ENCODE data around the gene DCUN1D2. TPM values are rescaled to one million over a fixed set of nuclear protein-coding genes. Genes with fewer than 3 reads are reported as not detected.

Gene DCUN1D2
- total RNA-seq, 4 donors from 2014 or later, result 45.1 to 63.6 (median 56.0) TPM

DNA sequence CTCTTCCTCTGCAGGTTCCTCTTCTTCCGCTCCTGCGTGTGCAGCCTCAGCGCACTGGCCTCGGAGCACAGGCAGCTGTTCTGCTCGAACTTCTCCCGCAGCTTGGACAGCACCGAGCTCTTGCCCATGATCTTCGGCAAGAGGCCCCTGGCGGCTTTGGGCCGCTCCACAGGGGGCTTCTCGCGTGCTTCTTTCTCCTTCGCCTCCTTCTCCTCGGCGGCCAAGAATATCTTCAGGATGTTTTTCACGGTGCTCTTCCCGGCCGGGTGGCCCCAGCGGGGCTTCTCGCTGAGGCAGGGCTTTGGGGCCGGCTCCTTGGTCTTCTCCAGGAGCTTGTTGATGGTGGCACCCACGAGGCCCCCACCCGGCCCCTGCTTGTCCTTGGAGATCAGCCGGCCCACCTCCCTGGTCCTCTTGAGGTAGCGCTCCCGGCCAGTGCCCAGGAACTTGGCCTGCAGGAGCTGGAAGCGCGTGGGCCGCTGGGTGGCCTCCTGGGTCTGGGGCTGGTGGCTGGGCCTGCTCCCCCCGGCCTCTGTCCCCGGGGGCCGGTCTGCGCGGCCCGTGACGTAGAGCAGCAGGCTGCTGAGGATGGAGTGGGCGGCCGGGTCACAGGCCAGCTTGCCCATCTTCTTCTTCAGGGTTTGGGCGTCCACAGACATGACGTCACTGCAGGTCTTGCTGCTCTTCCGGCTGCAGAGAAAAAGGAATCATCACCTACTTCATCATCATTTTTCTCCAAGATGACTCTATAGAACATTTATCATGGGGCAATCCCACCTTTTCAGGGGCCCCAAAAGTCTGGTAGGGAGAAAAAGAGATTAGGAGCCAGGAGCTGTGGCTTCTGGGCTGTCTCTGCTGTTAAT lies 82.7 kb downstream of the DCUN1D2 start:
- Histone ChIP-seq H3K9me3 (no peaks in the 10 kb centered on the region), H3K4me3 (peak overlapping the region; percentile 54 to 76 (median 64)), H3K4me1 (peaks cover 62 to 67% of the 10 kb centered on the region in 2 donors), H3K27me3 (no peaks in the 10 kb centered on the region), H3K36me3 (peaks cover 0 to 41% of the 10 kb centered on the region in 2 donors), H3K27ac (peak overlapping the region; percentile 99 to 100 (median 100))
- peak in 1 of 2 donors; percentile 51 for DNase-seq
- no peak for ATAC-seq
- intact Hi-C loops (cut with DNase I; ENCODE audit: low total_unique reads), result no loop called here
- TF ChIP-seq POLR2A (IDR thresholded peaks at IDR 0.05), result no peak
- TF ChIP-seq, protein P1, sequence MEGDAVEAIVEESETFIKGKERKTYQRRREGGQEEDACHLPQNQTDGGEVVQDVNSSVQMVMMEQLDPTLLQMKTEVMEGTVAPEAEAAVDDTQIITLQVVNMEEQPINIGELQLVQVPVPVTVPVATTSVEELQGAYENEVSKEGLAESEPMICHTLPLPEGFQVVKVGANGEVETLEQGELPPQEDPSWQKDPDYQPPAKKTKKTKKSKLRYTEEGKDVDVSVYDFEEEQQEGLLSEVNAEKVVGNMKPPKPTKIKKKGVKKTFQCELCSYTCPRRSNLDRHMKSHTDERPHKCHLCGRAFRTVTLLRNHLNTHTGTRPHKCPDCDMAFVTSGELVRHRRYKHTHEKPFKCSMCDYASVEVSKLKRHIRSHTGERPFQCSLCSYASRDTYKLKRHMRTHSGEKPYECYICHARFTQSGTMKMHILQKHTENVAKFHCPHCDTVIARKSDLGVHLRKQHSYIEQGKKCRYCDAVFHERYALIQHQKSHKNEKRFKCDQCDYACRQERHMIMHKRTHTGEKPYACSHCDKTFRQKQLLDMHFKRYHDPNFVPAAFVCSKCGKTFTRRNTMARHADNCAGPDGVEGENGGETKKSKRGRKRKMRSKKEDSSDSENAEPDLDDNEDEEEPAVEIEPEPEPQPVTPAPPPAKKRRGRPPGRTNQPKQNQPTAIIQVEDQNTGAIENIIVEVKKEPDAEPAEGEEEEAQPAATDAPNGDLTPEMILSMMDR (IDR thresholded peaks at IDR 0.05 in 4 of 5, conservative IDR thresholded peaks at IDR 0.05 in 1 of 5), result no peak
- in situ Hi-C loops (cut with MboI; ENCODE audit: low sequenced_read_pairs in 4 of 4), result no loop called here

DNA sequence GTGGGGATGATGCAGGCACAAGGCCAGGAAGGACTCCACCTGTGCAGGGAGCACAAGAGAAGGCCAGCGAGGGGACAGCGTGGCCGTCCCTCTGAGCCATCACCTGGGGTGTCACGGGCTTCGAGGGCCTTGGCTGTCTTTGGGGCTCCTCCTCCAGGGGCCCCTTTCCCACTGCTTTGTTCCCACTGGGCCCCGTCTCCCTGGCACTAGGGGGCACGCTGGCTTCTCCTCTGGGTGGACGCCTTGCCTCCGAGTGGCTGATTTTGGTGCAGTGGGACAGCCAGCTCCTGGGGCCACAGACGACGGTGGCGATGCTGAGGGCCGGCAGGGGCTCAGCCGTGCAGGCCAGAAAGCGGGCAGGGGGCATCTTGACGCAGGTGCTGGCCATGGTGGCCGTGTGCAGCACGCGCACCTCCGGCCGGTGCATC lies 83.4 kb downstream of the DCUN1D2 start:
- Histone ChIP-seq H3K36me3 (peaks cover 0 to 41% of the 10 kb centered on the region in 2 donors), H3K27ac (peak overlapping the region; percentile 99 to 100 (median 100)), H3K9me3 (no peaks in the 10 kb centered on the region), H3K27me3 (no peaks in the 10 kb centered on the region), H3K4me1 (peaks cover 68 to 69% of the 10 kb centered on the region in 2 donors), H3K4me3 (peak overlapping the region; percentile 51 to 68 (median 58))
- DNase-seq (no peak), ATAC-seq (no peak)
- no peak for TF ChIP-seq POLR2A (IDR thresholded peaks at IDR 0.05)
- TF ChIP-seq, protein P1 (IDR thresholded peaks at IDR 0.05 in 4 of 5, conservative IDR thresholded peaks at IDR 0.05 in 1 of 5), result no peak
- intact Hi-C loops (cut with DNase I; ENCODE audit: low total_unique reads) (no loop called here), in situ Hi-C loops (cut with MboI; ENCODE audit: low sequenced_read_pairs in 4 of 4) (no loop called here)

- Histone ChIP-seq H3K9me3 (no peaks in the 10 kb centered on the region), H3K4me1 (peaks cover 67 to 69% of the 10 kb centered on the region in 2 donors), H3K27ac (peak overlapping the region; percentile 99 to 100 (median 100)), H3K27me3 (no peaks in the 10 kb centered on the region), H3K4me3 (peak overlapping the region; percentile 51 to 68 (median 58)), H3K36me3 (peaks cover 0 to 41% of the 10 kb centered on the region in 2 donors)
- TF ChIP-seq, protein P1 (IDR thresholded peaks at IDR 0.05 in 4 of 5, conservative IDR thresholded peaks at IDR 0.05 in 1 of 5), result no peak
- TF ChIP-seq POLR2A (IDR thresholded peaks at IDR 0.05), result peak in 1 of 2 donors; percentile 12
- intact Hi-C loops (cut with DNase I; ENCODE audit: low total_unique reads), result no loop called here
- DNase-seq, result peak in 1 of 2 donors; percentile 30
- no peak for ATAC-seq
- in situ Hi-C loops (cut with MboI; ENCODE audit: low sequenced_read_pairs in 4 of 4), result no loop called here
These were observed 84.0 kb downstream of the DCUN1D2 start for GRCh38 chr13:113406321-113407102.

Other genes with a start within 250 kb of the DCUN1D2 start
- gene LAMP1, start 193.5 kb downstream of the DCUN1D2 start, total RNA-seq, result 10 to 100 TPM; 36.4 to 80.9 (median 66.9) TPM
- gene GRTP1, start 126.6 kb downstream of the DCUN1D2 start, total RNA-seq, result 1 to 10 TPM; 2.6 to 8.8 (median 6.0) TPM
- 100 to 1,000 TPM; 224 to 354 (median 295) TPM for gene ADPRHL1, start 37.2 kb downstream of the DCUN1D2 start, total RNA-seq
- gene TFDP1, start 94.0 kb upstream of the DCUN1D2 start, total RNA-seq, result 10 to 100 TPM; 14.9 to 35.4 (median 29.1) TPM
- gene ATP4B, start 167.5 kb upstream of the DCUN1D2 start, total RNA-seq, result not detected
- under 1 TPM in 1 of 4 donors, not detected in 3; 0.10 TPM for gene GRK1, start 176.5 kb upstream of the DCUN1D2 start, total RNA-seq